ENCODE data around the gene ADAMTS12.

GRCh38 chr5:33537240-33537639 is 354.6 kb downstream of the ADAMTS12 start:
- TF ChIP-seq CTCF (IDR thresholded peaks at IDR 0.05) (no peak), POLR2AphosphoS5 (IDR thresholded peaks at IDR 0.05) (no peak)
